DND-41 (cell line): ENCODE measurements around the gene KLHL6.

ENCODE experiments used
- ATAC-seq: fragments of 200-7000 bp; cut with Tn5 transposase; 3 replicates; pipeline ENCODE4 v1.9.1; 2021; ENCODE audit warnings: low read depth; ENCODE audit not compliant: insufficient read depth
- DNase-seq: peaks from one replicate; pipeline ENCODE4 v3.0.0-alpha.2; 2020
- H2AFZ ChIP-seq: 2 replicates; pipeline ENCODE4 v1.6.0; 2012; ENCODE audit warnings: low read depth, low read length
- H3K27ac ChIP-seq: 2 replicates; pipeline ENCODE4 v1.5.1; 2012; ENCODE audit warnings: low read length, inconsistent platforms
- H3K27me3 ChIP-seq: fragments of 200-600 bp; sonication (generic); 2 replicates; pipeline ENCODE4 v1.6.0; 2012; ENCODE audit warnings: low read length, mild to moderate bottlenecking, inconsistent platforms; ENCODE audit not compliant: insufficient read depth, poor library complexity
- H3K36me3 ChIP-seq: 2 replicates; pipeline ENCODE4 v1.5.1; 2012; ENCODE audit warnings: low read length, inconsistent platforms; ENCODE audit not compliant: insufficient read depth
- H3K4me1 ChIP-seq: 2 replicates; pipeline ENCODE4 v1.5.1; 2012; ENCODE audit warnings: mild to moderate bottlenecking, low read length; ENCODE audit not compliant: insufficient read depth
- H3K4me2 ChIP-seq: 2 replicates; pipeline ENCODE4 v1.6.0; 2012; ENCODE audit warnings: mild to moderate bottlenecking, moderate library complexity, low read length, inconsistent platforms; ENCODE audit not compliant: insufficient read depth
- H3K4me3 ChIP-seq, 2 experiments: fragments of 200-600 bp in 1 of 2; shearing (Covaris generic) in 1 of 2; 2 replicates each; pipeline ENCODE4 v1.5.1; 2012 to 2016; ENCODE audit warnings: inconsistent platforms in 2 of 2, low read length in 2 of 2, mild to moderate bottlenecking in 2 of 2, low read depth in 1 of 2, moderate library complexity in 1 of 2
- H3K79me2 ChIP-seq: 2 replicates; pipeline ENCODE4 v1.6.0; 2012; ENCODE audit warnings: low read length, inconsistent platforms; ENCODE audit not compliant: insufficient read depth
- H3K9ac ChIP-seq: 2 replicates; pipeline ENCODE4 v1.6.0; 2012; ENCODE audit warnings: low read depth, mild to moderate bottlenecking, inconsistent platforms, low read length, moderate library complexity
- H3K9me3 ChIP-seq: 2 replicates; pipeline ENCODE4 v1.5.1; 2012; ENCODE audit warnings: low read length, moderate library complexity, mild to moderate bottlenecking, inconsistent platforms; ENCODE audit not compliant: insufficient read depth, severe bottlenecking
- H4K20me1 ChIP-seq: 2 replicates; pipeline ENCODE4 v1.6.0; 2012; ENCODE audit warnings: low read length; ENCODE audit not compliant: insufficient read depth
- CTCF ChIP-seq: IDR thresholded peaks from 2 replicates; pipeline ENCODE4 v1.5.1; 2012; ENCODE audit warnings: borderline replicate concordance, low read length, moderate library complexity, mild to moderate bottlenecking; ENCODE audit not compliant: poor library complexity, severe bottlenecking; ENCODE audit errors: extremely low read depth
- EZH2 ChIP-seq: IDR thresholded peaks from 3 replicates; pipeline ENCODE4 v1.6.1; 2012; ENCODE audit warnings: borderline replicate concordance, low read depth, mild to moderate bottlenecking, moderate library complexity, low read length, inconsistent platforms; ENCODE audit not compliant: severe bottlenecking

The KLHL6 gene

GRCh38 chr3:183492849-183493179, 62.7 kb downstream of the KLHL6 start:
- Histone ChIP-seq H3K27me3 (no peaks in the 10 kb centered on the region), H3K9me3 (no peaks in the 10 kb centered on the region)

GRCh38 chr3:183491923-183492848, 63.3 kb downstream of the KLHL6 start:
- H4K20me1 ChIP-seq: no peaks in the 10 kb centered on the region
- H3K9me3 ChIP-seq: no peaks in the 10 kb centered on the region
- peaks cover 32% of the 10 kb centered on the region for H3K36me3 ChIP-seq
- no peak overlapping the region for H3K27ac ChIP-seq
- DNase-seq: no peak
- H3K4me1 ChIP-seq: no peaks in the 10 kb centered on the region
- TF ChIP-seq CTCF (no peak), EZH2 (no peak)
- no peak overlapping the region for H3K9ac ChIP-seq
- H2AFZ ChIP-seq: no peak overlapping the region
- H3K27me3 ChIP-seq: no peaks in the 10 kb centered on the region
- no peak overlapping the region for H3K4me3 ChIP-seq
- no peaks in the 10 kb centered on the region for H3K79me2 ChIP-seq
- no peak overlapping the region for H3K4me2 ChIP-seq
- ATAC-seq: no peak

More at GRCh38 chr3:183492849-183493179, 62.7 kb downstream of the KLHL6 start:
- no peak overlapping the region for H3K27ac ChIP-seq
- no peak overlapping the region for H3K4me2 ChIP-seq
- H3K9ac ChIP-seq: no peak overlapping the region
- no peaks in the 10 kb centered on the region for H4K20me1 ChIP-seq
- ATAC-seq (no peak), DNase-seq (no peak)
- H3K4me1 ChIP-seq: no peaks in the 10 kb centered on the region
- H3K4me3 ChIP-seq: no peak overlapping the region
- H3K36me3 ChIP-seq: peaks cover 36% of the 10 kb centered on the region
- H3K79me2 ChIP-seq: no peaks in the 10 kb centered on the region
- no peak for TF ChIP-seq CTCF
- TF ChIP-seq EZH2: no peak
- no peak overlapping the region for H2AFZ ChIP-seq

- no peak overlapping the region for H3K27ac ChIP-seq
Observed at GRCh38 chr3:183491109-183491922, 64.2 kb downstream of the KLHL6 start.

More at GRCh38 chr3:183491109-183491922, 64.2 kb downstream of the KLHL6 start:
- Histone ChIP-seq H3K4me3 (no peak overlapping the region), H2AFZ (no peak overlapping the region), H3K4me1 (no peaks in the 10 kb centered on the region), H3K9me3 (no peaks in the 10 kb centered on the region), H3K9ac (no peak overlapping the region), H3K36me3 (peaks cover 31% of the 10 kb centered on the region), H4K20me1 (no peaks in the 10 kb centered on the region), H3K79me2 (no peaks in the 10 kb centered on the region), H3K27me3 (no peaks in the 10 kb centered on the region), H3K4me2 (no peak overlapping the region)
- DNase-seq (no peak), ATAC-seq (no peak)
- no peak for TF ChIP-seq EZH2
- TF ChIP-seq CTCF: no peak
